ENCODE results near the gene ABCB9. TPM values are rescaled to one million over a fixed set of nuclear protein-coding genes. Genes with fewer than 3 reads are reported as not detected.
A peak's percentile ranks its signal among the peaks of the same experiment; 100 is the strongest.

The ABCB9 gene
- total RNA-seq, 4 donors from 2014 or later, result 4.9 to 6.8 (median 5.3) TPM

DNA sequence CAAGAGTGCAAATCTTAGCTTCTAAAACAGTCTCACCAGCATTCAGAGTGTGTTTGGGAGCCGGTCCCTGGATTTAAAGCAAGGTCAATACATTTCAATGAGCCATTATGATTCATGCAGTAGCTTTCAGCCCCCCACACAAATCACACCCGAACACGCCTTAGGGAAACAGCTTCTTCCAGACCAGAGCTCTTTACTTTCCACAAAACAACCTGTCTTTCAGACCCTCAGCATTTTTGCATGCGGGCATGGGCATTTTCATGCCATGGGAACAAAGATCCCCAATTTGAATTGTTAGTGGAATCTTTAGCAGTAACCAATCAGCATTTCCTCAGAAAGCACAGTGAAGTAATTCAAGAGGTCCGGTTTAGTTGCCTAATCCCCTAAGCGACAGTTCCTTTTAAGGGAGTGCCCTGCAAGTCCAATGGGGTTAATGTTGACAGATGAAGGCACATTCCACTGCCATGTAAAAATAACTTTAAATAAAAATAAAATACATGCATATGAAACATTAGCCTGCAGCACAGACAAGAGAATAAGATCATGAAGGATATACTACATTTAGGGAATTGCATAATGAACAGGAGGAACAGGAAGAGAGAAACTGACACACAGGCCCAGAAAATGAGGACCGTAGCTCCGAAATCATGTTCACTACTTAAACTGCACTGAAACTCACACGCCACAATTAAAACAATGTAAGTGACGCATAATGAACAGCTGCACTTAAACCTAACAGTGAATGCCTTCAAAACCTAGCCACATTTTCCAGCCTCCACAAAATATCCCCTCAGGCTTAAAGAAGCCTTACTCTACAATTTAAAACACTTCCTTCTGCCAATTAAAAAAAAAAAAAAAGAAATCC lies 74.4 kb downstream of the ABCB9 start:
- Histone ChIP-seq H3K4me1 (peaks cover 73 to 75% of the 10 kb centered on the region in 2 donors), H3K4me3 (replicated peaks in 1 of 3) (no peak overlapping the region), H3K27ac (peak overlapping the region; percentile 82 to 100 (median 95)), H3K9me3 (no peaks in the 10 kb centered on the region), H3K36me3 (no peaks in the 10 kb centered on the region), H3K27me3 (no peaks in the 10 kb centered on the region)
- TF ChIP-seq, protein P1, sequence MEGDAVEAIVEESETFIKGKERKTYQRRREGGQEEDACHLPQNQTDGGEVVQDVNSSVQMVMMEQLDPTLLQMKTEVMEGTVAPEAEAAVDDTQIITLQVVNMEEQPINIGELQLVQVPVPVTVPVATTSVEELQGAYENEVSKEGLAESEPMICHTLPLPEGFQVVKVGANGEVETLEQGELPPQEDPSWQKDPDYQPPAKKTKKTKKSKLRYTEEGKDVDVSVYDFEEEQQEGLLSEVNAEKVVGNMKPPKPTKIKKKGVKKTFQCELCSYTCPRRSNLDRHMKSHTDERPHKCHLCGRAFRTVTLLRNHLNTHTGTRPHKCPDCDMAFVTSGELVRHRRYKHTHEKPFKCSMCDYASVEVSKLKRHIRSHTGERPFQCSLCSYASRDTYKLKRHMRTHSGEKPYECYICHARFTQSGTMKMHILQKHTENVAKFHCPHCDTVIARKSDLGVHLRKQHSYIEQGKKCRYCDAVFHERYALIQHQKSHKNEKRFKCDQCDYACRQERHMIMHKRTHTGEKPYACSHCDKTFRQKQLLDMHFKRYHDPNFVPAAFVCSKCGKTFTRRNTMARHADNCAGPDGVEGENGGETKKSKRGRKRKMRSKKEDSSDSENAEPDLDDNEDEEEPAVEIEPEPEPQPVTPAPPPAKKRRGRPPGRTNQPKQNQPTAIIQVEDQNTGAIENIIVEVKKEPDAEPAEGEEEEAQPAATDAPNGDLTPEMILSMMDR (IDR thresholded peaks at IDR 0.05), result no peak
- TF ChIP-seq POLR2A (IDR thresholded peaks at IDR 0.05), result peak in 1 of 2 donors; percentile 46
- 49 to 60% methylated on average over 10 of the region's 10 CpGs for WGBS, 2 donors
- intact Hi-C loops (cut with DNase I), result no loop called here
- DNase-seq, result no peak

DNA sequence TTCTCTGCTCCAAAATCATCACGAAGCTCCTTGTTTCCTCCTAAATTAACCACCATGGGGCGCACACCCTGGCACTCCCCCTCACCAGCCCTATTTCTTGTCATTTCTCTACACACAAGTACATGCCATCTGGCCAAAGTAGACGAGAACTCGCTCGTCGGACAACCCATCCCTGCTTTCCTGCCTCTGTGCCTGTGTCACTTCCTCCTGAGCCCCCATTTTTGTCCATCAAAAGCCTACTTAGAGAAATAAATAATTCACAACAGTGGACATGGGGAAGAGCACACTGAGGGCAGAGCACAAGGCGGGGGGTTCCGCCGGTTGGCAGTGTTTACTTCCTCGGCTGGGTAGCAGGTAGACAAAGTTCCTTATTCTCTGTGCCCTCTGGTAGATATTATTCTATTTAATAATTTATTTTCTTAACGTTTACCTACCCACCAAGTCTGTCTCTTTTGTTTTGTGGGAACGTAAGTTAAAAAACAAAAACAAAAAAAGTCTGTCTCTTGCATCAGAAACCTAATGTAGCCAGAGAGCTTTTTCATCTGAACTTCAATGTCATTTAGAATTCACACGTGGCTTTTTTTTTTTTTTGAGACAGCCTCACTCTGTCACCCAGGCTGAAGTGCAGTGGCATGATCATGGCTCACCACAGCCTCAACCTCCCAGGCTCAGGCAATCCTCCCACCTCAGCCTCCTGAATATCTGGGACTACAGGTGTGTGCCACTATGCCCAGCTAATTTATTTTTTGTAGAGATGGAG lies 76.3 kb downstream of the ABCB9 start:
- no peaks in the 10 kb centered on the region for H3K36me3 ChIP-seq
- no peaks in the 10 kb centered on the region for H3K27me3 ChIP-seq
- TF ChIP-seq, protein P1 (IDR thresholded peaks at IDR 0.05), result no peak
- no peak for TF ChIP-seq POLR2A (IDR thresholded peaks at IDR 0.05)
- H3K4me3 ChIP-seq (replicated peaks in 1 of 3), result no peak overlapping the region
- intact Hi-C loops (cut with DNase I), result no loop called here
- H3K4me1 ChIP-seq, result peaks cover 80 to 86% of the 10 kb centered on the region in 2 donors
- H3K27ac ChIP-seq, result peak overlapping the region; percentile 82 to 100 (median 95)
- H3K9me3 ChIP-seq, result no peaks in the 10 kb centered on the region
- DNase-seq, result no peak
- WGBS, 2 donors, result 83 to 84% methylated on average over 13 of the region's 13 CpGs

DNA sequence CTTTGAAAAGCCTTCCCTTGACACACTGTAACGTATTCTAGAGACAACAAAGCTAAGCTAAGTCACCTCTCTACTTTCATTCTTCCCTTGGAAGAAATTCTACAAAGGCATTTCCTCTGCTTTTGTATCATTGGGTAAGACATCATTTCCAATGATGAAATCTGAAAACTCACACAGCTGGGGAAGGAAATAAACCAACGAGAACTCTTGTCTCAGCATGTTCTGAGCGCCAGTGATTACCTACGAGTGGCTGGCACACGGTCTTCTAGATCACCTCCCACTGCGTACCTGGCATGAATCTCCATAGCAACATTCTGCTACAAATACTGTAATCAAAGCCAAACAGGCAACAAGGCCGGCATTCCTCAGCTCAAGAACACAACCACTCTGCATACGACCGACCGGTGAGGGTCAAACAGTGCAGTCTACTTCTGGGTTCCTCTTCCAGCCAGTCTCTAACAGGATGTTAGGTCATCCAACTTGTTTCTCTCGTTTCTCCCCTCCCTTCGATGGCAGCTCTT lies 78.0 kb downstream of the ABCB9 start:
- Histone ChIP-seq H3K4me3 (replicated peaks in 1 of 3) (peak overlapping the region in 1 of 3 donors; percentile 6), H3K27ac (peak overlapping the region; percentile 82 to 100 (median 95)), H3K9me3 (no peaks in the 10 kb centered on the region), H3K4me1 (peaks cover 79 to 90% of the 10 kb centered on the region in 2 donors), H3K36me3 (no peaks in the 10 kb centered on the region), H3K27me3 (no peaks in the 10 kb centered on the region)
- peak; percentile 95 for DNase-seq
- peak in 1 of 2 donors; percentile 83 for TF ChIP-seq POLR2A (IDR thresholded peaks at IDR 0.05)
- TF ChIP-seq, protein P1 (IDR thresholded peaks at IDR 0.05), result no peak
- 11 to 20% methylated on average over 12 of the region's 12 CpGs for WGBS, 2 donors
- intact Hi-C loops (cut with DNase I), result no loop called here

DNA sequence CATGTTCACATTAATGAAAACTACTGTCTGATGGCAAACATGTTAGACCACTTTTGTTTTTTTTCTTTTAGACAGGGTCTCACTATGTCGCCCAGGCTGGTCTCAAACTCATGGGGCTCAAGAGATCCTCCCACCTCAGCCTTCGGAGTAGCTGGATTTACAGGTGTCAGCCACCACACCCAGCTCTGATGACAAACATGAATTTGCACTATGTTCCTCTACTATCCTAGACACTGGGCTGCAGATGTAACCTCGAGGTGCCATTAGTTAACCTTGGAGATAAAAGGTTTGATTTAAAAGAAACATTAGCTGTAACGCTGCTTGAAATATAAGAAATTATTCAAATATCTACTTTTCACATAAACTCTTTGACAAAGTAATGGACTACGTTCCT lies 78.4 kb downstream of the ABCB9 start:
- H3K4me3 ChIP-seq (replicated peaks in 1 of 3), result peak overlapping the region in 1 of 3 donors; percentile 6
- TF ChIP-seq, protein P1 (IDR thresholded peaks at IDR 0.05), result no peak
- no peak for TF ChIP-seq POLR2A (IDR thresholded peaks at IDR 0.05)
- intact Hi-C loops (cut with DNase I), result no loop called here
- peak overlapping the region; percentile 82 to 100 (median 95) for H3K27ac ChIP-seq
- peaks cover 76 to 89% of the 10 kb centered on the region in 2 donors for H3K4me1 ChIP-seq
- DNase-seq, result no peak
- no peaks in the 10 kb centered on the region for H3K27me3 ChIP-seq
- WGBS, 2 donors, result 82 to 84% methylated on average over 5 of the region's 5 CpGs
- no peaks in the 10 kb centered on the region for H3K36me3 ChIP-seq
- H3K9me3 ChIP-seq, result no peaks in the 10 kb centered on the region
